HEK293T (cell line): ENCODE measurements around the gene ZNF564.

ENCODE experiments used
- ARNT ChIP-seq: fragments of 450-650 bp; IDR thresholded peaks from 2 replicates; pipeline ENCODE4 v1.6.1; 2017; ENCODE audit warnings: mild to moderate bottlenecking
- BHLHE40 ChIP-seq: fragments of 450-650 bp; IDR thresholded peaks from 2 replicates; pipeline ENCODE4 v1.6.1; 2016; ENCODE audit warnings: mild to moderate bottlenecking, moderate library complexity, borderline replicate concordance
- FOXA1 ChIP-seq: fragments of 450-650 bp; IDR thresholded peaks from 2 replicates; pipeline ENCODE4 v1.6.1; 2016; ENCODE audit warnings: mild to moderate bottlenecking
- FOXM1 ChIP-seq: fragments of 450-650 bp; IDR thresholded peaks from 2 replicates; pipeline ENCODE4 v1.6.1; 2017; ENCODE audit warnings: mild to moderate bottlenecking, borderline replicate concordance
- L3MBTL2 ChIP-seq: fragments of 450-650 bp; conservative IDR thresholded peaks from 2 replicates; pipeline ENCODE4 v1.6.1; 2016; ENCODE audit warnings: mild to moderate bottlenecking
- LEF1 ChIP-seq: fragments of 450-650 bp; IDR thresholded peaks from 2 replicates; pipeline ENCODE4 v1.6.1; 2017; ENCODE audit warnings: mild to moderate bottlenecking, borderline replicate concordance
- NFRKB ChIP-seq: fragments of 450-650 bp; IDR thresholded peaks from 2 replicates; pipeline ENCODE4 v1.6.1; 2016; ENCODE audit warnings: mild to moderate bottlenecking, moderate library complexity
- PKNOX1 ChIP-seq: fragments of 450-650 bp; IDR thresholded peaks from 2 replicates; pipeline ENCODE4 v1.6.1; 2016
- SP1 ChIP-seq: fragments of 450-650 bp; IDR thresholded peaks from 2 replicates; pipeline ENCODE4 v1.6.1; 2017
- TARDBP ChIP-seq: fragments of 450-650 bp; IDR thresholded peaks from 2 replicates; pipeline ENCODE4 v1.6.1; 2016

- TF ChIP-seq SP1 (no peak), TARDBP (no peak), L3MBTL2 (no peak), ARNT (no peak), LEF1 (no peak), NFRKB (no peak), PKNOX1 (no peak), FOXM1 (no peak), FOXA1 (no peak), BHLHE40 (no peak)
Observed at GRCh38 chr19:12544401-12544876, 6.8 kb downstream of the ZNF564 start.
